Dedifferentiated amniotic fluid mesenchymal stem cell (primary cell): ENCODE data around the gene DIP2C.
"Not testable (repeated sequence)": the region's sequence is repeated elsewhere in the genome, so short reads cannot be mapped to it uniquely, and the experiment has no call there.

Source experiments
- DNase-seq: peaks from one replicate; pipeline ENCODE4 v3.0.0-alpha.2; 2016; ENCODE audit errors: extremely low spot score

The DIP2C gene

GRCh38 chr10:282294-283139 is 407.0 kb downstream of the DIP2C start:
- DNase-seq, result no peak

GRCh38 chr10:279655-280054 is 409.8 kb downstream of the DIP2C start:
- DNase-seq, result no peak

DNA sequence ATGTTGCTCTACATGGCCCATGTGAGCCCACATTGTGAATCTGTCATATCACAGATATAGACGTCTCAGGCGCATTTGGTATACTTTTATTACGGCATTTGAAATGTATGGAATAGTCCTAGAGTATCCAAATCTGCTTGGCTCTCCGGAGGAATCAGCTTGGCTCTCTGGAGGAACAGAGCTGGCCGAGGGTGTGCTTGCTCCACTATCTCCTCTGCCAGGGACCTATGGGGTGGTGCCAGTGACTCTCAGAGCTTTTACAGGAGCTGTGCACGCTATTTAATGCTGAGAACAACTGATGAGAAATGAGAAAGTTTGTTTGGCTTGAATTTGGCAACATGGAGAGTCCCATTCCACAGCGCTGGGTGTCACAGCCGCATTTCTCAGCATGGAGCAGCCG is 410.2 kb downstream of the DIP2C start:
- no peak for DNase-seq

DNA sequence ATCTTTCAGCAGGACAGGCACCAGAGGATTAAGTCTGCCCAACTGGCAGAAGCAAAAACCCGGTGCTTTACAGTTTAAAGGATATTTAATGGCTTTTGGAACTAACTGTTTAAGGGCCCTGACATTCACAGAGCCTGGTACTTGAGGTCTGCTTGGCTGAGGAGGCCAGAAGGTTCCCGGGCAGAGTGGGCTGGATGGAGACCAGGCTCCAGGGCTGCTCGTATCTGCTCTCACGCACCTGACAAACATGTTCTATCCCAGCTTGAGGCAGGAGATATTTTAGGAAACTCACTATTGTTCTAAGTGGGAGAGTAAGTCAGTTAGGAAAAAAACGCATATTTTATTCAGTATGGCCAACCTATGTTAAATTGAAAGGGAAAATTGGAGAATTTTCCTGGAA is 410.8 kb downstream of the DIP2C start:
- no peak for DNase-seq

DNA sequence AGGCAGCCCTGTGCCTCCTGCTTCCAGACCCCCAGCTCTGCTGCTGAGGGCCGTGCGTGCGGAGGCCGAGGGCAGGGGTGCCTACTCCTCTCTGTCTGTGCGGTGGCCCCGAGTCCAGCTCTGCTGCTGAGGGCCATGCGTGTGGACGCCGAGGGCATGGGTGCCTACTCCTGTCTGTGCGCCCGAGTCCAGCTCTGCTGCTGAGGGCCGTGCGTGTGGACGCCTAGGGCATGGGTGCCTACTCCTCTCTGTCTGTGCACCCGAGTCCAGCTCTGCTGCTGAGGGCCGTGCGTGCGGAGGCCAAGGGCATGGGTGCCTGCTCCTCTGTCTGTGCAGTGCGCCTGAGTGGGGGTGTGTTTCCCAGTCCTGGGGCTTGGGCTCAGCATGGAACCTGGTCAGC is 411.5 kb downstream of the DIP2C start:
- DNase-seq, result no peak

GRCh38 chr10:275680-276079 is 413.8 kb downstream of the DIP2C start:
- no peak for DNase-seq

GRCh38 chr10:274866-275265 is 414.6 kb downstream of the DIP2C start:
- DNase-seq, result no peak

GRCh38 chr10:273088-273487 is 416.4 kb downstream of the DIP2C start:
- no peak for DNase-seq

DNA sequence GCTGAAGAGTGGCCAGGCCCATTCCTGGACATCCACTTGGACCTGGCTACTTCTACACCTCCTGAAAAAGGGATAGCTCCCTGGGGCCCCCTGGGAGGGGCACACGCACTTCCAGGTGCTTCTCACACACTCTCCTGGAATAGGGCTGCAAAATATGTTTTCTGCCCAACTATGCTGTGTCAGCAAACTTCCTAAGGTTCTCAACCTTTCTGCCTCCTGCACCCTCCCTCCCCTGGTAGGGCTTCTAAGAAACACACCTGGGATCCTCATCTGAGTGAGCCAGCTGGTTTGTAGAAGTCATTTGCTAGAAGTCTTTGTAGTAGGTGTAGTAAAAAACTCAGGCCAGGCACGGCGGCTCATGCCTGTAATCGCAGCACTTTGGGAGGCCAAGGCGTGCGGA is 417.7 kb downstream of the DIP2C start:
- no peak for DNase-seq

- no peak for DNase-seq
These were observed 418.3 kb downstream of the DIP2C start for GRCh38 chr10:271201-271600.

- no peak for DNase-seq
These were observed 419.9 kb downstream of the DIP2C start for GRCh38 chr10:269440-270074.

DNA sequence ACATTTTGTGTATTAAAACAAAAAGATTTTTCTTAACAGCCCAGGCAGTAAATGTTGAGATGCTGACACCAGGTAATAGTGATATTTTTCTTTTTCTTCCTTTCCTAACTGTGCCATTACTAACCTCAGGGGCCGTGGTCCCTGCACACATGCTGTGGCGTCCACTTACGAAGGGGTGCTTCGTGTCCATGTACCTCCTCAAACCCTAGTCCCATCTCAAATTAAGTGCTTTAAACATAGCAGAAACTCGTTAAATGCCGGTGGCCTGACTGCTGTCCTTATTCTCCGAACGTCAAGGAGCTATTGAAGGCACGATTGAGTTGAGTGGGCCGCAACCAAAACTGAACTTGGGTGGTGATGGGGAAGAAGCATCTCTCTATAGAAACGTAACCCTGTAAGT is 421.8 kb downstream of the DIP2C start:
- no peak for DNase-seq

- DNase-seq, result no peak
These were observed 422.5 kb downstream of the DIP2C start for GRCh38 chr10:266974-267425.

DNA sequence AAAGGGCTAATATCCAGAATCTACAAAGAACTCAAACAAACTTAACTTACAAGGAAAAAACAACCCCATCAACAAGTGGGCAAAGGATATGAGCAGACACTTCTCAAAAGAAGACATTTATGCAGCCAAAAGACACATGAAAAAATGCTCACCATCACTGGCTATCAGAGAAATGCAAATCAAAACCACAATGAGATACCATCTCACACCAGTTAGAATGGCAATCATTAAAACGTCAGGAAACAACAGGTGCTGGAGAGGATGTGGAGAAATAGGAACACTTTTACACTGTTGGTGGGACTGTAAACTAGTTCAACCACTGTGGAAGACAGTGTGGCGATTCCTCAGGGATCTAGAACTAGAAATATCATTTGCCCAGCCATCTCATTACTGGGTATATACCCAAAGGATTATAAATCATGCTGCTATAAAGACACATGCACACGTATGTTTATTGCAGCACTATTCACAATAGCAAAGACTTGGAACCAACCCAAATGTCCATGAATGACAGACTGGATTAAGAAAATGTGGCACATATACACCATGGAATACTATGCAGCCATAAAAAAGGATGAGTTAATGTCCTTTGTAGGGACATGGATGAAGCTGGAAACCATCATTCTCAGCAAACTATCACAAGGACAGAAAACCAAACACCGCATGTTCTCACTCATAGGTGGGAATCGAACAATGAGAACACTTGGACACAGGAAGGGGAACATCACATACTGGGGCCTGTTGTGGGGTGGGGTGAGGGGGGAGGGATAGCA is 423.5 kb downstream of the DIP2C start:
- DNase-seq, result not testable (repeated sequence)

DNA sequence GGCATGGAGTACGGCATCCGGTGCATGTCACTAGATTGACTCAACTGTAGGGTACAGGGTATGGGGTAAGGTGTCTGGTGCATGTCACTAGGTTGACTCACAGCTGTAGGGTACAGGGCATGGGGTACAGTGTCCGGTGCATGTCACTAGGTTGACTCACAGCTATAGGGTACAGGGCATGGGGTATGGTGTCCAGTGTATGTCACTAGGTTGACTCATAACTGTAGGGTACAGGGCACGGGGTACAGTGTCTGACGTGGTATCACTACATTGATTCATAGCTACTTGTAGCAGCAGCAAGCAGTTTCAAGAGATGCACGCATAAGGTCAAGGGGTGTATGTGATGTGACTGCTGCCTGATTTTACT is 424.4 kb downstream of the DIP2C start:
- DNase-seq, result not testable (repeated sequence)

DNA sequence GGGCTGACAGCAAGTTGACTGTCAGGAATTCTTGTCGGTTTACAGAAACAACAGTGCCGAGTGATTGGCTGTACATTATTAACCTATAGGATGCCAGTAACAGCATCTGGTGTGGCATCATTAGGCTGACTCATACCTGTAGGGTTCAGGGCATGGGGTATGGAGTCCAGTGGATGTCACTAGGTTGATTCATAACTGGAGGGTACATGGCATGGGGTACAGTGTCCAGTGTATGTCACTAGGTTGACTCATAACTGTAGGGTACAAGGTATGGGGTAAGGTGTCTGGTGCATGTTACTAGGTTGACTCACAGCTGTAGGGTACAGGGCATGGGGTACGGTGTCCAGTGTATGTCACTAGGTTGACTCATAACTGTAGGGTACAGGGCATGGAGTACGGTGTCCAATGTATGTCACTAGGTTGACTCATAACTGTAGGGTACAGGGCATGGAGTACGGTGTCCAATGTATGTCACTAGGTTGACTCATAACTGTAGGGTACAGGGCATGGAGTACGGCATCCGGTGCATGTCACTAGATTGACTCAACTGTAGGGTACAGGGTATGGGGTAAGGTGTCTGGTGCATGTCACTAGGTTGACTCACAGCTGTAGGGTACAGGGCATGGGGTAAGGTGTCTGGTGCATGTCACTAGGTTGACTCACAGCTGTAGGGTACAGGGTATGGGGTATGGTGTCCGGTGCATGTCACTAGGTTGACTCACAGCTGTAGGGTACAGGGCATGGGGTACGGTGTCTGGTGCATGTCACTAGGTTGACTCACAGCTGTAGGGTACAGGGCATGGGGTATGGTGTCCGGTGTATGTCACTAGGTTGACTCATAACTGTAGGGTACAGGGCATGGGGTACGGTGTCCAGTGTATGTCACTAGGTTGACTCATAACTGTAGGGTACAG is 425.1 kb downstream of the DIP2C start:
- DNase-seq, result not testable (repeated sequence)

- DNase-seq, result no peak
These were observed 428.5 kb downstream of the DIP2C start for GRCh38 chr10:260819-261429.

- DNase-seq, result no peak
These were observed 437.4 kb downstream of the DIP2C start for GRCh38 chr10:251982-252582.

DNA sequence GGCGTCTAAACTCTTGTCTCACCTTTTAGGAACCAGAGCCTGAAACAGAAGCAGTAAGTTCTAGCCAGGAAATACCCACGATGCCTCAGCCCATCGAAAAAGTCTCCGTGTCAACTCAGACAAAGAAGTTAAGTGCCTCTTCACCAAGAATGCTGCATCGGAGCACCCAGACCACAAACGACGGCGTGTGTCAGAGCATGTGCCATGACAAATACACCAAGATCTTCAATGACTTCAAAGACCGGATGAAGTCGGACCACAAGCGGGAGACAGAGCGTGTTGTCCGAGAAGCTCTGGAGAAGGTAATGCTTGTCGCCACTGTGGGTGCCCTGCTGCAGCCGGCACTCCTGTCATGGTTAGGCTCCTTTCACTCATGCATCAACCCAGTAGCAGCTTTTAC is 441.2 kb downstream of the DIP2C start:
- no peak for DNase-seq

- no peak for DNase-seq
These were observed 442.0 kb downstream of the DIP2C start for GRCh38 chr10:247480-247879.

DNA sequence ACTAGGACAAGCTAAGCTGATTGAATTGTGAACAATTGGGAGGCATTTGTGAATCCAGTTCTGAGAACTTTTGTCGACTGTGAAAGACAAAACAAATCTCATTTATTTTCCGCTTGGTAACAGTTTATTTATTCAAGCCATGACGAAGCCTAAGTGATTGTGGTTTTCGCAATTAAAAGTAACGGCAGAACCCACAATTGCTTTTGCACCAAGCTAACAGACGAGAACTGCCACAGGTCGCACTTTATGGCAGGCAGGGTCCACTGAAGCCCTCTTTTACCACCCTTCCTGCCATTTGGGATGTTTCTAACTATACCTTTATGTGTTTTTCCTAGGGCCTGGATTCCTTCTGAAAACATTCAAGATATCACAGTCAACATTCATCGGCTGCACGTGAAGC is 443.0 kb downstream of the DIP2C start:
- DNase-seq, result no peak
